Panc1 (cell line): Measurements from ENCODE around the gene HPCAL4.

Experiments used
- CTCF ChIP-seq: fragments of 450-650 bp; IDR thresholded peaks from 2 replicates; pipeline ENCODE4 v1.5.1; 2017; ENCODE audit warnings: mild to moderate bottlenecking
- POLR2AphosphoS5 ChIP-seq: IDR thresholded peaks from 2 replicates; pipeline ENCODE4 v1.6.1; 2012; ENCODE audit warnings: mild to moderate bottlenecking, low read depth, low read length, moderate library complexity
- REST ChIP-seq, 2 experiments: IDR thresholded peaks; 2 replicates each; pipeline ENCODE4 v1.6.1; 2011 to 2012; ENCODE audit warnings: low read depth in 2 of 2, control low read depth in 1 of 2, low read length in 1 of 2, mild to moderate bottlenecking in 1 of 2, moderate library complexity in 1 of 2; ENCODE audit not compliant: insufficient read depth in 1 of 2
- SIN3A ChIP-seq: IDR thresholded peaks from 2 replicates; pipeline ENCODE4 v1.6.1; 2012; ENCODE audit warnings: low read depth, mild to moderate bottlenecking, low read length, moderate library complexity, borderline replicate concordance; ENCODE audit not compliant: insufficient read depth
- TCF7L2 ChIP-seq: IDR thresholded peaks from 2 replicates; pipeline ENCODE4 v1.6.1; 2011; ENCODE audit warnings: mild to moderate bottlenecking, low read depth, low read length, inconsistent platforms

DNA sequence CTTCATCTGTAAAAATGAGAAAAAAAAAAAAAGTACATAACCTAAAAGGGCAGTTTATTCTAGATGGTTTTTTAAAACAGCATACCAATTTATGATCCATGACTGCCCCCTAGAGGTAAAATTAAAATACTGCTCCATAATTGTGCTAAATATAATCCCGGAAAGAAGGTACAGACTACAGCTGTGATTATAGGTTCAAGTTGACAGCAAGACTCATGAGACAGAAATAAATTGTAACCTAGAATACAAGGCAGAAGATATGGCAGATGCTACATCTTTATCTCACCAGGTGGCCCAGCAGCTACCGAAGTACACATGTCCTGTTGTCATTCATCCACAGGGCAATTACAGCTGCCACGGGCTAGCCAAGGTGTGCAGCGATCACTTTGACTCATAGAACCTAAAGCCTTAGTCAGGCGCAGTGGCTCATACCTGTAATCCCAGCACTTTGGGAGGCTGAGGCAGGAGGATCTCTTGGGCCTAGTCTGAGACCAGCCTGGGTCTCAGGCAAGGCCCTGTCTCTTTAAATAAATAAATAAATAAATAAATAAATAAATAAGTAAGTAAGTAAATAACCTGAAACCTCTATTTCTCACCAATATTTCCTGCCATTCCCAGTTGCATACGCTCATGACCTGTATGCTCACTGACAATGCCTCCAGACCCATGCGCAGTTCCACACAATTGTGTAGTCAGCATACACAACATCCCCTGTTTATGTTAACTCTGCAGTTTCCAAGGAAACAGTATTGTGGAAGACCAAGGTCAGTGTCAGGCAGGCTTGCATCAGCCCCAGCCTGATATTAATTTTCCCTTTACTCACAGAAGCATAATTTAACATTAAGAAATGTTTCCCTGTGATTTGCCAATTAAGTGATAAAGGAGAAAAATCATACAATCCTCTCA lies 29.1 kb upstream of the HPCAL4 start:
- TF ChIP-seq CTCF: peak; percentile 74
- no peak for TF ChIP-seq SIN3A
- no peak for TF ChIP-seq POLR2AphosphoS5
- no peak for TF ChIP-seq TCF7L2
- no peak for TF ChIP-seq REST (IDR thresholded peaks at IDR 0.05; ENCODE audit: insufficient read depth in 1 of 2, low read depth in 2 of 2, low read length in 1 of 2)
